PC-9 (cell line): Measurements from ENCODE around the gene HMCES.

Source experiments
- EZH2 ChIP-seq: fragments of 200-600 bp; sonication (generic); IDR thresholded peaks from 2 replicates; pipeline ENCODE4 v1.8.0; 2017; ENCODE audit warnings: antibody characterized with exemption, low read depth
- TF ChIP-seq, protein P1 (sequence below): fragments of 200-600 bp; sonication (generic); conservative IDR thresholded peaks from 2 replicates; pipeline ENCODE4 v1.6.1; 2017; ENCODE audit warnings: mixed run types, antibody characterized with exemption, mild to moderate bottlenecking, moderate library complexity

DNA sequence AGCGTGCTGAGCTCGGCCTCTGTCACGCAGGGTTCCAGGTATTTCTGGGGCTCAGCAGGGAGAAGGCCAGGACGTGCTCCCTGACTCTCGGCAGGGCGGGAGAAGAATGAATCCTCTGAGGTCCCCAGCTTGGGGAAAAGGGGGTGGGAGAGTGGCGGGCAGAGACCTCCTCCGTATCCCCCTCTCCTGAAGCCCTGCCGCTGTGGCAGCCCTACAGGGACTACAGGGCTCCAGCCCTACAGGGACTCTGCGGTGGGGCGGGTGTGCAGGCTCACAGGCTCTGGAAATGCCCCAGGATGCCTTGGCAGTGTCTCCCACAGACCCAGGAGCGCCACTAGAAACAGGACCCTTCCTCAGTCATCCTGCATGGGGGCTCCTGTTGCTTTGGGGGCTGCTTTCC lies 46.2 kb downstream of the HMCES start:
- TF ChIP-seq, protein P1, sequence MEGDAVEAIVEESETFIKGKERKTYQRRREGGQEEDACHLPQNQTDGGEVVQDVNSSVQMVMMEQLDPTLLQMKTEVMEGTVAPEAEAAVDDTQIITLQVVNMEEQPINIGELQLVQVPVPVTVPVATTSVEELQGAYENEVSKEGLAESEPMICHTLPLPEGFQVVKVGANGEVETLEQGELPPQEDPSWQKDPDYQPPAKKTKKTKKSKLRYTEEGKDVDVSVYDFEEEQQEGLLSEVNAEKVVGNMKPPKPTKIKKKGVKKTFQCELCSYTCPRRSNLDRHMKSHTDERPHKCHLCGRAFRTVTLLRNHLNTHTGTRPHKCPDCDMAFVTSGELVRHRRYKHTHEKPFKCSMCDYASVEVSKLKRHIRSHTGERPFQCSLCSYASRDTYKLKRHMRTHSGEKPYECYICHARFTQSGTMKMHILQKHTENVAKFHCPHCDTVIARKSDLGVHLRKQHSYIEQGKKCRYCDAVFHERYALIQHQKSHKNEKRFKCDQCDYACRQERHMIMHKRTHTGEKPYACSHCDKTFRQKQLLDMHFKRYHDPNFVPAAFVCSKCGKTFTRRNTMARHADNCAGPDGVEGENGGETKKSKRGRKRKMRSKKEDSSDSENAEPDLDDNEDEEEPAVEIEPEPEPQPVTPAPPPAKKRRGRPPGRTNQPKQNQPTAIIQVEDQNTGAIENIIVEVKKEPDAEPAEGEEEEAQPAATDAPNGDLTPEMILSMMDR, result no peak
- no peak for TF ChIP-seq EZH2
